Spinal cord (tissue), 10 donors: ENCODE measurements around the gene WFDC5. TPM values are rescaled to one million over a fixed set of nuclear protein-coding genes. Genes with fewer than 3 reads are reported as not detected.

Experiments
- DNase-seq, 6 donors: peaks; one replicate each; pipeline versions ENCODE4 v3.0.0 to v3.0.0-alpha.2; 2013 to 2015; ENCODE audit warnings: low spot score in 6 of 6, low read depth in 4 of 6
- H3K27ac ChIP-seq: one replicate; pipeline ENCODE4 v1.5.1; 2013; ENCODE audit warnings: low read depth, low read length, control low read depth
- H3K27me3 ChIP-seq: one replicate; pipeline ENCODE4 v1.6.1; 2013; ENCODE audit warnings: low read length; ENCODE audit not compliant: control insufficient read depth, insufficient read depth
- H3K36me3 ChIP-seq: one replicate; pipeline ENCODE4 v1.6.1; 2013; ENCODE audit warnings: low read length; ENCODE audit not compliant: control insufficient read depth, insufficient read depth
- H3K4me1 ChIP-seq: one replicate; pipeline ENCODE4 v1.6.1; 2013; ENCODE audit warnings: low read length; ENCODE audit not compliant: control insufficient read depth, insufficient read depth
- H3K4me3 ChIP-seq: one replicate; pipeline ENCODE4 v1.5.1; 2013; ENCODE audit warnings: low read depth, low read length, control low read depth
- H3K9me3 ChIP-seq: one replicate; pipeline ENCODE4 v1.6.1; 2013; ENCODE audit warnings: low read length; ENCODE audit not compliant: control insufficient read depth, insufficient read depth
- WGBS: methylation state at CpG from one replicate; pipeline ENCODE4 v1.1.5; 2013; ENCODE audit warnings: missing lambda C conversion rate; ENCODE audit not compliant: insufficient coverage; 5-methylcytosine and 5-hydroxymethylcytosine counted together
- polyA plus RNA-seq, 2 donors: library from polyadenylated mRNA; unstranded; fragments of 120-200 nt; gene quantifications; one replicate each; pipeline ENCODE4 v1.2.1, GENCODE V29; 2013; ENCODE audit not compliant: insufficient read length in 2 of 2
- total RNA-seq, 2 donors: library from RNA; depleted of rRNA in 1 of 2; stranded (reverse); fragments of 120-200 nt in 1 of 2; fragments of >200 nt in 1 of 2; gene quantifications; one replicate each; pipeline versions ENCODE4 v1.2.3 to v1.2.4, GENCODE V29; 2013 to 2014
- donor health status: healthy.

Gene WFDC5
- total and polyA plus RNA-seq, 4 donors, result 0.28 to 0.57 (median 0.33) TPM; not detected in 1

DNA sequence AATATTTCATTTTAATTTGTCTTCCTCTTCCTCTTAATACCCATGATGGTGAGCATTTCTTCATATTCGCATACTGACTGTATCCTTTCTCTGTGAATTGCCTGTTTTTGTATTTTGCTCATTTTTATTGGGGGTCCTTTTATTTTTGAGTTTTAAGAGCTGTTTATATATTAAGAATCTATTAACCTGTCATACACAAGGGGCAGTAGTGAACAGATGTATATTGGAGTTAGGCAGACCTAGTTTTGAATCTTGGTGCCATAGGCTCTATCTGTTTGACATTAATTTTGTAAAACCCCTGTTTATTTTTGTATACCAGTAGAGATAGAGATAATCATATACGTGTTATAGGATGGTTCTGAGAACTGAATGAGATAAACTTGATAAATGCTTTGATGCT is 3.1 kb upstream of the WFDC5 start:
- H3K27me3 ChIP-seq, result no peaks in the 10 kb centered on the region
- no peak overlapping the region for H3K4me3 ChIP-seq
- no peaks in the 10 kb centered on the region for H3K36me3 ChIP-seq
- no CpG with 5 or more reads among the region's 2 CpGs for WGBS
- no peak for DNase-seq
- H3K27ac ChIP-seq, result no peak overlapping the region
- H3K4me1 ChIP-seq, result no peaks in the 10 kb centered on the region
- no peaks in the 10 kb centered on the region for H3K9me3 ChIP-seq

DNA sequence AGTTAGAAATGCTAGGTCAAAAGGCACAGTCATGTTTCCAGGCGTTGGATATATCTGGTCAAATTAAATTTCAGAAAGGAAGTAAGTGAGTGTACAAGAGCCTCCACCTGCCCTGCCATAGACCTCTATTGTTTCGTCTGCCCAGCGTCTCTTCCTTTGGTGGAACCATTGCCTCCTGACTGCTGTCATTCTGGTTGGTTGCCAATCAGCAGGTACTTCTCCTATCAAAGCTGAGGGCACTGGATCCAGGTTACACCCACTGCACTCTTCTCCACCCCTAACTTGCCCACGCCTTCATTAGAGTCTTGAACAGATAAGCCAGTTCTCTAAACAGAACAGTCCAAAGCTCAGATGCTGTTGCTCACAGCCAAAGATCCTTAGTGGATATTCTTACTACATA is 2.6 kb upstream of the WFDC5 start:
- WGBS, result 88% methylated on average over 4 of the region's 4 CpGs
- Histone ChIP-seq H3K4me1 (no peaks in the 10 kb centered on the region), H3K27me3 (no peaks in the 10 kb centered on the region), H3K4me3 (no peak overlapping the region), H3K9me3 (no peaks in the 10 kb centered on the region), H3K36me3 (no peaks in the 10 kb centered on the region), H3K27ac (no peak overlapping the region)
- no peak for DNase-seq

DNA sequence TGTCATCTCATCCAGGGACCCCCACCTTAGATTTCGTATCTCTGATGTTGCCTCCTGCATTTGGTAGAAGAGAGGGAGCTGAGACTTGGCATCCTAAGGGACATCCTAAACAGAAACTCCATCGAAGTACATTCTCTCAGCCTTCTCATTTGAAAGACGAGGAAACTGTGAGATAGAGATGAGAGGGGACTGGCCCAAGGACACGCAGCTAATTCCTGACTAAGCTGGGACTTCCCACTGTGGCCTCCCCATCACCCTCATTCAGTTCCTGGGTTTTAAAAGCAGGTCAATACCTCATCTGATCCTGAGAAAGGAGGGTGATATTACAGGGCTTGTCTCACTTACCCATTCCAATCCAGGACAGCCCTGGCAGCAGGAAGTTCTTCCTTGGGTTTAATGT is 855 bp upstream of the WFDC5 start:
- WGBS, result no CpG with 5 or more reads among the region's 4 CpGs
- Histone ChIP-seq H3K4me3 (no peak overlapping the region), H3K36me3 (no peaks in the 10 kb centered on the region), H3K9me3 (no peaks in the 10 kb centered on the region), H3K4me1 (peaks cover 5% of the 10 kb centered on the region), H3K27ac (no peak overlapping the region), H3K27me3 (no peaks in the 10 kb centered on the region)
- DNase-seq, result no peak

DNA sequence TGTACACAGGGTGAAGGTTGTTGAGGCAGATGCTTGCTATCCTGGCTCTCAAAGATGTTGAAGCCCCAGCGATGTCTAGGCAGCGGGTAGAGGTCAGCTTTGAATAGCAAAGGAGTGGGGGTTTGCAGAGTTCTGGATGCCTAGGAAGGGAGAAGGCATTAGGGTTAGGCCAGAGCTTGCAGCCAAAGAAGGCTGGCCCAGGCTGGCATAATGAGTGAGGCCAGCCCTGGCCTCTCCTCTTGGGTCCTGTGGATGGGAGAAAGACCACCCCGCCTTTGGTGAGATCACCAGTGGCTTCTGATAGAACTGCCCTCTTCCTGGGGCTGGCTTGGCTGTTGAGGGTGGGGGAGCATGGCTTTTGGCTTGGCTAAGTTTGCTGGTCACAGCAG is 406 bp upstream of the WFDC5 start:
- no peak for DNase-seq
- H3K4me1 ChIP-seq, result peaks cover 5% of the 10 kb centered on the region
- no peaks in the 10 kb centered on the region for H3K36me3 ChIP-seq
- no peak overlapping the region for H3K4me3 ChIP-seq
- no peak overlapping the region for H3K27ac ChIP-seq
- WGBS, result 79% methylated on average over 3 of the region's 3 CpGs
- no peaks in the 10 kb centered on the region for H3K27me3 ChIP-seq
- no peaks in the 10 kb centered on the region for H3K9me3 ChIP-seq

DNA sequence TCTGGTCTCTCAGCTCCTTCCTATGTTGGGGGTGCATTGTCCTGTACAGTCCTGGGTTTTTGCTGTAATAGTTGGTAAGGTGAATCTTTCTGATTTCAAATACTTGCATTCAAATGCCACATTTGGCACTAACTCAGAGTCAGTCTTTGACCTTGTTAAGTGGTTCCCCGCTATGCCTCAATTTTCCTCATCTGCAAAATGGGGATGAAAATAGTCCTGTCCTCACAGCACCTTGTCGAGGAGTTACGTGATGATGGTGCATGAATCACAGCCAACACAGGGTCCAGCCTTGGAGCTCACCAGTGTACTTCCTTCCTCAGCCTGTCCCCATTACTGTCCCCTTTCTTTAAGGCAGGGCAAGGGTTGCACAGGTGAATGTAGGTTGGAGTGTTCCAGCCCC is 1.1 kb downstream of the WFDC5 start:
- WGBS, result 100% methylated on average over 3 of the region's 3 CpGs
- Histone ChIP-seq H3K4me1 (peaks cover 5% of the 10 kb centered on the region), H3K36me3 (no peaks in the 10 kb centered on the region), H3K27me3 (no peaks in the 10 kb centered on the region), H3K4me3 (no peak overlapping the region), H3K27ac (no peak overlapping the region), H3K9me3 (no peaks in the 10 kb centered on the region)
- DNase-seq, result no peak

DNA sequence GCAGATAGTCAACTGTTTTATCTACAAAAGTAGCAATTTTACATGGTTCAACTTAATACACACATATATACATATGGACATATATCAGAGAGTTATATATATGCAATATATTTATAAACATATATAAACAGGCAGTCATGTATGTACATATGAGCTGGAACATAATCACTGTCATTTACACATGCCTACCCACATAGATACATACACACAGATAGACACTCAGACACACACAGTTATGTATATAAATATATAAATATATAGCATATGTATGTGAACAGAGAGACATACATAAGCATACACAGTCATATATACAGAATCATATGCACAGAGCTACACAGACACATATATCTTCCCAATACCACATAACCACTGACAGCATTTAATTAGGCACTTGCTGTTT is 2.2 kb downstream of the WFDC5 start:
- H3K36me3 ChIP-seq, result no peaks in the 10 kb centered on the region
- no peaks in the 10 kb centered on the region for H3K9me3 ChIP-seq
- H3K27me3 ChIP-seq, result no peaks in the 10 kb centered on the region

DNA sequence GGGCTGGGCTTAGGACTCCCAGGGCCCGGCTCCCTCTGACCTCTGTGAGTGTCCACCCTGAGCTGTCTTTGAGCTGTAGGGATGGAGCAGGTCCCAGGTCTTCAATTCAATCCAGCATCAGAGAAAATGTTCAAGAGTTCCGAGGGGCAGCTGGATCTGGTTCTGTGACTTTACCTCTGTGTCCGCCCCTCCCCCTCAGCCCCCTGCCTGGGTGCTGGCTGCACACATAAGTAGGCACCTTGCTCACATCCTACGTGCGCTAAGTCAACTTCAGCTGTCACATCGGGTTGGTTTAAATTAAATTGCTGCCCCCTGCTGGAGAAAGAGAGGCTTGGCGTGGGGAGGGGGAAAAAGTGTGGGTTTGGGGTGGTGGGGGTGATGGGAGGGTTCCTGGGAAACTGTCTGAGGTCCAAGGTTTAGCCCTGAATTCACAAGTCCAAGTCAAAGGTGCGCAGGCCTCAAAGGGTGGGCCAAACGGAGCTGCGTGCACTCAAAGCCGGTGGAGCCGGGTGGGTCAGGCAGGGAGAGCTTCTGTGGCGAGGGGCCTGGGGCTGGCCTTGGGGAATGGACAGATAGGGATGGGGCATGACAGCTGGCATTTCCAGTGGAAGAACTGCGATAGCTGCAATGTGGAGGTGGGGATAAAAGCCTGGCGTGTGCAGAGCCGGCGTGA is 3.0 kb downstream of the WFDC5 start:
- 68% methylated on average over 13 of the region's 17 CpGs for WGBS
- Histone ChIP-seq H3K9me3 (no peaks in the 10 kb centered on the region), H3K36me3 (no peaks in the 10 kb centered on the region), H3K4me1 (peaks cover 5% of the 10 kb centered on the region), H3K27me3 (no peaks in the 10 kb centered on the region), H3K4me3 (no peak overlapping the region), H3K27ac (no peak overlapping the region)
- no peak for DNase-seq

More for the DNA sequence above, 2.2 kb downstream of the WFDC5 start:
- no peak overlapping the region for H3K27ac ChIP-seq
- H3K4me3 ChIP-seq, result no peak overlapping the region
- peaks cover 5% of the 10 kb centered on the region for H3K4me1 ChIP-seq
- DNase-seq, result no peak

DNA sequence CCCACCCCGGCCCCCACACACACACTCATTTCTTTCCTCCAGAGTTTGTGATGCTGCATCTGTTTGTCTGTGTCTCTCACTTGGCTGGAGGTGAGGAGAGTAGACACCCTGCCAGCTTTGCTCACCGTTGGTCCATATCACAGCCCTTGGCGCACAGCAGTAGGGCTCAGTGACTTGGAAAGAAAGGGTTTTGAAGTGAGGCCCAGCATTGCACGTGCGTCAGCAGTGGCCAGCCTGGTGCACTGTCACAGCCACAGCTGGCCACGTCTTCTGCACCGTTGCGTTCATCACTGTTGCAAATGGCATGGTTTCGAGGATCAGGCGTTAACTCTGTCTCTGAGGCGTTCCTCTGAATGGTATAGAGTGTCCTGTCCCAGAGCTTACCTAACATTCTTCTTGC is 3.7 kb downstream of the WFDC5 start:
- Histone ChIP-seq H3K4me3 (no peak overlapping the region), H3K4me1 (peaks cover 5% of the 10 kb centered on the region), H3K36me3 (no peaks in the 10 kb centered on the region), H3K9me3 (no peaks in the 10 kb centered on the region), H3K27me3 (no peaks in the 10 kb centered on the region), H3K27ac (no peak overlapping the region)
- DNase-seq, result no peak
- WGBS, result 47% methylated on average over 8 of the region's 11 CpGs

DNA sequence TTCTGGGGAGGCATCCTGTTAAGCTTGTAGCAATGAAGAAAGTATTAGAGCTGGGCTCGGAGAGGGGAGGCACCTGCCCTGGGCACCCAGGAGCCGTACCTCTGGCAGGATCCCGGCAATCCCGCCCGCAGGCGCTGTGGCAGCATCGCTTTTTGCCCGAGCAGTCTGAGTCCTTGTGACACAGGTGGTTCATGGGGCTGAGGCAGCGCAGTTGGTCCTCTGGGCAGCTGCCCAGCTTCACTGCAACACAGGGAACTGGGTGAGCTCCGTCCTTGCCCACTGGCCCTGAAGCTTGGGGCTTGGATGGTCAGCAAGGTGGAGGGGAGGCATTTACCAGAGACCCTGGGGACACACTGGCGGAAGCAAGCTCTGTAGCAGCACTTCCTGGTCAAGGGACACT is 4.7 kb downstream of the WFDC5 start:
- H3K4me3 ChIP-seq, result no peak overlapping the region
- WGBS, result 94% methylated on average over 11 of the region's 11 CpGs
- DNase-seq, result no peak
- no peaks in the 10 kb centered on the region for H3K9me3 ChIP-seq
- H3K27me3 ChIP-seq, result no peaks in the 10 kb centered on the region
- no peak overlapping the region for H3K27ac ChIP-seq
- peaks cover 5% of the 10 kb centered on the region for H3K4me1 ChIP-seq
- no peaks in the 10 kb centered on the region for H3K36me3 ChIP-seq

DNA sequence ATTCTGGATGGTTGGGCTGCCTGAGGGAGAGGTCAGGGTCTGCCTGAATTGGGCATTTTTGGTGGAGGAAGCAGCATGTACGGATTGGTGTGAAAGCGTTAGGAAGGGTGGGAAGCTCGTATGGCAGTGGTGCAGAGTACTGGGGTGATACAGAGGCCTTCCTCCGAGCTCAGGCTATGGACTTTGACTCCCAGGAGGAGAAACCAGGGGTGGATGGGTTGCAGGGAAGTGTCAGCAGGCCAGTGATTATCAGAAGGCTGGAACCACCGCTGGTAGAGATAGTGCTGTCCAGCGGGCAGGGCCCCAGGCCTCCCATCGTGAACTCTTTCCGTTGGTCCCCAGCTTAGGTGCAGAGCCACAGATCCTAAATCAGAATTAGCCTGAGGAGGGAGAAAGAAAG is 5.3 kb downstream of the WFDC5 start:
- no peak overlapping the region for H3K4me3 ChIP-seq
- no peaks in the 10 kb centered on the region for H3K36me3 ChIP-seq
- H3K27me3 ChIP-seq, result no peaks in the 10 kb centered on the region
- 92% methylated on average over 8 of the region's 8 CpGs for WGBS
- peaks cover 5% of the 10 kb centered on the region for H3K4me1 ChIP-seq
- no peak overlapping the region for H3K27ac ChIP-seq
- H3K9me3 ChIP-seq, result no peaks in the 10 kb centered on the region
- DNase-seq, result no peak
